Ovary (tissue), 9 donors: Measurements from ENCODE around the gene CHD6. TPM values are rescaled to one million over a fixed set of nuclear protein-coding genes. Genes with fewer than 3 reads are reported as not detected.

Experiments
- DNase-seq, 5 donors: peaks; one replicate each; pipeline ENCODE4 v3.0.0-alpha.2; 2019 to 2020
- H3K27ac ChIP-seq, 2 donors: fragments of 200-600 bp; one replicate each; pipeline versions ENCODE4 v1.5.1 to v1.8.0; 2019 to 2022
- H3K27me3 ChIP-seq: fragments of 200-600 bp; one replicate; pipeline ENCODE4 v1.8.0; 2022
- H3K36me3 ChIP-seq: fragments of 200-600 bp; sonication (generic); one replicate; pipeline ENCODE4 v1.5.1; 2019
- H3K4me1 ChIP-seq: one replicate; pipeline ENCODE4 v1.8.1; 2013; ENCODE audit warnings: mild to moderate bottlenecking, moderate library complexity; ENCODE audit not compliant: insufficient read depth
- H3K4me3 ChIP-seq: fragments of 200-600 bp; sonication (generic); one replicate; pipeline ENCODE4 v1.5.1; 2017
- H3K9me3 ChIP-seq, 2 donors: fragments of 200-600 bp in 1 of 2; sonication (generic) in 1 of 2; one replicate each; pipeline versions ENCODE4 v1.5.1 to v1.8.1; 2013 to 2019; ENCODE audit warnings: mild to moderate bottlenecking in 1 of 2, moderate library complexity in 1 of 2
- CTCF ChIP-seq, 3 donors: fragments of 450-650 bp in 2 of 3; fragments of 200-600 bp in 1 of 3; IDR thresholded peaks; one replicate each; pipeline versions ENCODE4 v1.5.1 to v1.8.0; 2016 to 2022; ENCODE audit warnings: antibody characterized with exemption in 3 of 3, mild to moderate bottlenecking in 1 of 3
- EP300 ChIP-seq: sonication (generic); formaldehyde crosslinking; IDR thresholded peaks from one replicate; pipeline ENCODE4 v1.6.1; 2017; ENCODE audit warnings: antibody characterized with exemption
- POLR2A ChIP-seq: fragments of 450-650 bp; IDR thresholded peaks from one replicate; pipeline ENCODE4 v1.6.1; 2017; ENCODE audit warnings: antibody characterized with exemption, mild to moderate bottlenecking, moderate library complexity
- WGBS, 3 donors: extraction: QIAGEN DNeasy Blood & Tissue Kit in 1 of 3; methylation state at CpG; one replicate each; pipeline versions ENCODE4 v1.1.5 to v1.1.7; 2013 to 2017; 5-methylcytosine and 5-hydroxymethylcytosine counted together
- intact Hi-C, 4 donors: fragments of 100-400 bp; cut with DNase I; formaldehyde crosslinking; loops; one replicate each; pipeline versions ENCODE4 v1.11.0 to v1.15.1; 2022 to 2023
- polyA plus RNA-seq, 2 donors: library from polyadenylated mRNA; stranded (reverse); fragments of 200-250 nt in 1 of 2; fragments of 350-450 nt in 1 of 2; fragmentation: Illumina TruSeq in 1 of 2; extraction: RNeasy Lipid Tissue Mini Kit (QIAGEN cat#74804) in 1 of 2; gene quantifications; one replicate each; pipeline ENCODE4 v1.2.3, GENCODE V29; 2013 to 2014
- total RNA-seq, 7 donors: library from RNA; depleted of rRNA in 2 of 7; stranded (reverse); fragments of >200 nt in 2 of 7; fragmentation: NEBNext Ultra II Directional in 3 of 7; extraction: Animal tissue kit (Norgen Biotek cat#: 25700) in 3 of 7; gene quantifications; one replicate each; pipeline versions ENCODE4 v1.1.0 to v1.2.4, GENCODE V29; 2016 to 2023
- donor health status: DM: no; HTN: no; CAD: no; lungs with moderate emphysema.
- donor health status: DM: no; HTN: no; CAD: no.
- donor health status: Bipolar disorder and iron deficiency.
- donor health status: DM: yes; HTN: yes; CAD: no.
- donor health status: DM: no; HTN: no; CAD: no.
- donor health status: DM: yes; HTN: yes; CAD: no.

Gene CHD6
- total and polyA plus RNA-seq, 9 donors: 12.1 to 82.4 (median 52.7) TPM

- 86 to 89% (median 87%) methylated on average over 9 of the region's 9 CpGs for WGBS, 3 donors
- intact Hi-C loops: no loop called here
Measured at GRCh38 chr20:41375846-41376245, 242.3 kb downstream of the CHD6 start.

GRCh38 chr20:41373931-41374920 is 244.0 kb downstream of the CHD6 start:
- Histone ChIP-seq H3K9me3 (peaks cover 0 to 5% of the 10 kb centered on the region in 2 donors), H3K27me3 (no peaks in the 10 kb centered on the region), H3K27ac (no peak overlapping the region), H3K4me1 (peaks cover 2% of the 10 kb centered on the region), H3K36me3 (no peaks in the 10 kb centered on the region), H3K4me3 (no peak overlapping the region)
- WGBS, 3 donors: 52 to 53% (median 53%) methylated on average over 9 of the region's 9 CpGs
- intact Hi-C loops: no loop called here
- peak in 1 of 5 donors; percentile 26 for DNase-seq
- no peak for TF ChIP-seq CTCF (IDR thresholded peaks at IDR 0.05)
- TF ChIP-seq EP300: no peak
- no peak for TF ChIP-seq POLR2A

More at GRCh38 chr20:41375846-41376245, 242.3 kb downstream of the CHD6 start:
- H3K36me3 ChIP-seq: no peaks in the 10 kb centered on the region
- no peak overlapping the region for H3K4me3 ChIP-seq
- DNase-seq: no peak
- H3K4me1 ChIP-seq: peaks cover 2% of the 10 kb centered on the region
- TF ChIP-seq EP300 (no peak), CTCF (IDR thresholded peaks at IDR 0.05) (no peak), POLR2A (no peak)
- no peak overlapping the region for H3K27ac ChIP-seq
- no peaks in the 10 kb centered on the region for H3K27me3 ChIP-seq
- peaks cover 0 to 4% of the 10 kb centered on the region in 2 donors for H3K9me3 ChIP-seq

- Histone ChIP-seq H3K27me3 (no peaks in the 10 kb centered on the region), H3K27ac (no peak overlapping the region), H3K36me3 (no peaks in the 10 kb centered on the region), H3K4me1 (peaks cover 2% of the 10 kb centered on the region), H3K9me3 (peaks cover 0 to 5% of the 10 kb centered on the region in 2 donors), H3K4me3 (no peak overlapping the region)
- TF ChIP-seq CTCF (IDR thresholded peaks at IDR 0.05): no peak
- no peak for TF ChIP-seq EP300
- TF ChIP-seq POLR2A: no peak
- intact Hi-C loops: no loop called here
- DNase-seq: peak in 1 of 5 donors; percentile 8
- 58 to 76% (median 67%) methylated on average over 11 of the region's 11 CpGs for WGBS, 3 donors
Measured at GRCh38 chr20:41373251-41373783, 244.9 kb downstream of the CHD6 start.

- H3K9me3 ChIP-seq: peaks cover 0 to 5% of the 10 kb centered on the region in 2 donors
- H3K36me3 ChIP-seq: no peaks in the 10 kb centered on the region
- H3K27ac ChIP-seq: no peak overlapping the region
- intact Hi-C loops: no loop called here
- TF ChIP-seq POLR2A: no peak
- no peak for TF ChIP-seq CTCF (IDR thresholded peaks at IDR 0.05)
- TF ChIP-seq EP300: no peak
- no peak overlapping the region for H3K4me3 ChIP-seq
- peaks cover 2% of the 10 kb centered on the region for H3K4me1 ChIP-seq
- 87 to 95% (median 93%) methylated on average over 4 of the region's 4 CpGs for WGBS, 3 donors
- no peaks in the 10 kb centered on the region for H3K27me3 ChIP-seq
- DNase-seq: peak in 1 of 5 donors; percentile 5
Measured at GRCh38 chr20:41371371-41371770, 246.8 kb downstream of the CHD6 start.
